ENCODE data around the gene ERC1. TPM values are rescaled to one million over a fixed set of nuclear protein-coding genes. Genes with fewer than 3 reads are reported as not detected.
A peak's percentile ranks its signal among the peaks of the same experiment; 100 is the strongest.

The ERC1 gene
- total RNA-seq, 4 donors from 2014 or later, result 58.0 to 83.2 (median 73.5) TPM

DNA sequence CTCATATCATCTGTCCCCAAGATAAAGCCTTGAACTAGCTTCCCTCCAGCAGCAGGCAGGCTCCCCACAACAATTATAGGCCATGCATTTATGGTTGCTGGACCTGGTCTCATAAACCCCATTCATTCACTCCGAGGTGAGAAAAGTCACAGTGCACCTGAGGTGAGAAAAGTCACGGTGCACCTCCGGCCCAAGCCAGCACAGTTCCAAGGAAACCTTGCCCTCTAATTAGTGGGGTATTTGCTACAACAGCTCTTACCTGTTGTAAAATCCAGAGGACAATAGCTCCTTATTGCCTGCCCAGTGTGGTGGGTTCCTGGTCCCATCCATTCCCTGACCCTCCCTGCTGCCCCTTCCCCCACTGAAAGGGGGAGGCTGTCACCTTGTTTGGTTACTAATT is 537.8 kb downstream of the ERC1 start:
- Histone ChIP-seq H3K36me3 (no peaks in the 10 kb centered on the region), H3K4me3 (no peak overlapping the region), H3K27ac (no peak overlapping the region), H3K27me3 (peaks cover 2 to 60% of the 10 kb centered on the region in 2 donors), H3K9me3 (no peaks in the 10 kb centered on the region), H3K4me1 (peaks cover 0 to 20% (median 4%) of the 10 kb centered on the region in 4 donors)
- TF ChIP-seq POLR2A (IDR thresholded peaks at IDR 0.05), result no peak
- TF ChIP-seq, protein P1, sequence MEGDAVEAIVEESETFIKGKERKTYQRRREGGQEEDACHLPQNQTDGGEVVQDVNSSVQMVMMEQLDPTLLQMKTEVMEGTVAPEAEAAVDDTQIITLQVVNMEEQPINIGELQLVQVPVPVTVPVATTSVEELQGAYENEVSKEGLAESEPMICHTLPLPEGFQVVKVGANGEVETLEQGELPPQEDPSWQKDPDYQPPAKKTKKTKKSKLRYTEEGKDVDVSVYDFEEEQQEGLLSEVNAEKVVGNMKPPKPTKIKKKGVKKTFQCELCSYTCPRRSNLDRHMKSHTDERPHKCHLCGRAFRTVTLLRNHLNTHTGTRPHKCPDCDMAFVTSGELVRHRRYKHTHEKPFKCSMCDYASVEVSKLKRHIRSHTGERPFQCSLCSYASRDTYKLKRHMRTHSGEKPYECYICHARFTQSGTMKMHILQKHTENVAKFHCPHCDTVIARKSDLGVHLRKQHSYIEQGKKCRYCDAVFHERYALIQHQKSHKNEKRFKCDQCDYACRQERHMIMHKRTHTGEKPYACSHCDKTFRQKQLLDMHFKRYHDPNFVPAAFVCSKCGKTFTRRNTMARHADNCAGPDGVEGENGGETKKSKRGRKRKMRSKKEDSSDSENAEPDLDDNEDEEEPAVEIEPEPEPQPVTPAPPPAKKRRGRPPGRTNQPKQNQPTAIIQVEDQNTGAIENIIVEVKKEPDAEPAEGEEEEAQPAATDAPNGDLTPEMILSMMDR (IDR thresholded peaks at IDR 0.05), result no peak
- DNase-seq (ENCODE audit: low spot score in 2 of 2), result no peak
- 93 to 97% methylated on average over 3 of the region's 3 CpGs for WGBS, 2 donors

DNA sequence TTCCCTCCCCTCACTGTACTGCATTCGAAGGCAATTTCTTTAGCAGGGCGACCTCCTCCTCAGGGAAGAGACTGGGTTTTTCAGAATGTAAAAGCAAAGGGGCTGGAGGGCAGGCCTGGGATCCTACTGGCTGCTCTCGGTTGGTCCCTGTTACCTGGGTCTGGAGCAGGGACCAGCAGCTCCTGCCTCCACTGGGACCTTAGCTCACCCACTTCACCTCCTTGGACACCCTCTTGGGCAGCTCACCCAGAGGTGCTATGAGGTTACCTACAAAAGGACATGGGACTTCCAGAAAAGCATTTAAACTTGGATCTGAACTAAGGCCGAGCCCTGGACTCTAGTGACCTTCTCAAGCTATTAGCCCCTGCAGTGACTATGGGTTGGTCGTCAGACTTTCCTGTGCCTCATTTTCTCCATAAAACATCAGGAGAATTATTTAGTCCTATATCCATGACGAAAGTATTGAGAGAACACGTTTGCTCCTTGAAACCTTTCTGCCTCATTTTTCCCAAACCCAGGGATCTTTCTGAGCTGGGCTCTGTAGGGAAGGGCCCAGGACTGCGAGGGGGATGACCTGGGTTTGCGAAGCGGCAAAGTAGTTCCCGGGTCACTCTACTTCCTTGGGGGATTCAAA is 538.3 kb downstream of the ERC1 start:
- H3K4me1 ChIP-seq, result peaks cover 0 to 20% (median 4%) of the 10 kb centered on the region in 4 donors
- H3K27me3 ChIP-seq, result peaks cover 2 to 60% of the 10 kb centered on the region in 2 donors
- TF ChIP-seq POLR2A (IDR thresholded peaks at IDR 0.05) (no peak), EP300 (IDR thresholded peaks at IDR 0.05) (no peak)
- TF ChIP-seq, protein P1 (IDR thresholded peaks at IDR 0.05), result no peak
- no peaks in the 10 kb centered on the region for H3K36me3 ChIP-seq
- no peak overlapping the region for H3K27ac ChIP-seq
- no peaks in the 10 kb centered on the region for H3K9me3 ChIP-seq
- peak overlapping the region in 3 of 4 donors; percentile 30 to 63 (median 53) for H3K4me3 ChIP-seq
- DNase-seq (ENCODE audit: low spot score in 2 of 2), result no peak
- 59 to 61% methylated on average over 11 of the region's 11 CpGs for WGBS, 2 donors

DNA sequence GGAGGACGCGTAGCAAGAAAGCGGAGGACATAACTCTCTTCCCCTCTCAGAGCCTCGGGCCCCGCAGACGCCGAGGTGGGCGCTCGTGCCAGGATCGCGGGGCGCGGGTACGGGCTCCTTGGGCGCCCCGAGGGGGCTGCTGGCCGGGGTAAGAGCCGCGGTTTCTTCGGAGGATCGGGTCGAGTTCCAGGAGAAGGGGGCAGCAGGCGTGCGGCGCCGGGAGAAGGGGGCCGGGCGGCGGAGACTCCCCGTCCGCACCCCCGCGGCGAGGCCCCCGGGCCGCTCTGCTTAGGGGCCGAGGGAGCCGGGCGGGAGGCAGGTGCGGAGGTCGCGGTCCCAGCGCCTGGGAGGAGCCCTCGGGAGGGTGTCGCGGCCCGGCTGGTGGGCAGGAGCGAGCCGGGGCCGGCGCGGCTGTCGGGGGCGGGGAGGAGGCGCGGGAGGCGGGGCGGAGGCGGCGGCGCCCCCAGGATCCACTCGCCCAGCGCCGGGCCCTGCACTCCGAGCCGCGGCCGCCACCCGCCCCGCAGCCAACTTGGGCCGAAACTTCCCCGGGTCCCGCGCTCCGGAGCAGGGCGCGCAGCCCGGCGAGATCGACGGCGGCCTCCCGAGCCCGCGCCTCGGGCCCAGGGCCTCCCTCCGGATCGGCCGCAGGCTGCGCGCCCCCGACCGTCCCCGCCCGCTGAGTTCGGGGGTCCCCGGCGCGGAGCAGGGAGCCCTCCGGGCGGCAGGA is 539.0 kb downstream of the ERC1 start:
- DNase-seq (ENCODE audit: low spot score in 2 of 2), result no peak
- TF ChIP-seq, protein P1 (IDR thresholded peaks at IDR 0.05), result no peak
- TF ChIP-seq EP300 (IDR thresholded peaks at IDR 0.05) (no peak), POLR2A (IDR thresholded peaks at IDR 0.05) (no peak)
- peak overlapping the region in 1 of 4 donors; percentile 11 for H3K27ac ChIP-seq
- peak overlapping the region; percentile 29 to 63 (median 42) for H3K4me3 ChIP-seq
- H3K36me3 ChIP-seq, result no peaks in the 10 kb centered on the region
- peaks cover 0 to 20% (median 4%) of the 10 kb centered on the region in 4 donors for H3K4me1 ChIP-seq
- H3K27me3 ChIP-seq, result peaks cover 2 to 62% of the 10 kb centered on the region in 2 donors
- WGBS, 2 donors, result 3 to 7% methylated on average over 22 to 63 of the region's 101 CpGs
- no peaks in the 10 kb centered on the region for H3K9me3 ChIP-seq

DNA sequence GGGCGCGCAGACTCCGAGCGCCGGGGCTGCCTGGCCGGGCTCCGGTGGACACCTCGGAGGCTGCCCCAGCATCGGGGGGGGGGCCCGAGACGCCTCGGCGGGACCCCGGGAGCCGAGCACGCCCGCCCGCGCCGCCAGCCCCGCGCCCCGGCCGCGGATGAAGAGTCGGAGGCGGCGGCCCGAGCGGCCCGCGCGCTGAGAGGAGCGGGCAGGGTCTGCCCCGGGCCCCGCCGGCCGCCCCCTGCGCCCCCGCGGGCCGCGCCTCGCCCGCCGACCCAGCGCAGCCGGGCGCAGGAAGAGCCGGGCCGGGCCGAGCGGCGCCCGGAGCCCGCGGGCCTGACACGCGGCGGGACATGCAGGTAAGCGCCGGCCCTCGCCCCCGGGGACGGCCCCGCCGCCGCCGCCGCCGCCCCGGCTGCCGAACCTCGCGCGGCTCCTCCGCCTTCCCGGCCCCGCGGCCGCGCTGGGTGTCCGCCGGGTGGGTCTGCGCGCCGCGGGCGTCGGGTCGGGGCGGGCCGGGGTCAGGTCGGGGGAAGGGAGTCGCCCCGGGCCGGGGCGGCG is 539.6 kb downstream of the ERC1 start:
- no peak for DNase-seq (ENCODE audit: low spot score in 2 of 2)
- 0 to 1% methylated on average over 20 to 28 of the region's 99 CpGs for WGBS, 2 donors
- peaks cover 2 to 59% of the 10 kb centered on the region in 2 donors for H3K27me3 ChIP-seq

More for the DNA sequence above, 539.6 kb downstream of the ERC1 start:
- Histone ChIP-seq H3K4me3 (peak overlapping the region; percentile 43 to 63 (median 50)), H3K36me3 (no peaks in the 10 kb centered on the region), H3K9me3 (no peaks in the 10 kb centered on the region), H3K27ac (peak overlapping the region in 1 of 4 donors; percentile 11), H3K4me1 (peaks cover 0 to 20% (median 4%) of the 10 kb centered on the region in 4 donors)
- TF ChIP-seq POLR2A (IDR thresholded peaks at IDR 0.05) (no peak), EP300 (IDR thresholded peaks at IDR 0.05) (no peak)
- TF ChIP-seq, protein P1 (IDR thresholded peaks at IDR 0.05), result no peak

Data from tibial nerve (tissue), 4 donors.